Ishikawa (cell line): ENCODE data around the gene MRPL24.

Source experiments
- CEBPB ChIP-seq: IDR thresholded peaks from 2 replicates; pipeline ENCODE4 v1.6.1; 2012
- CREB1 ChIP-seq: IDR thresholded peaks from 2 replicates; pipeline ENCODE4 v1.6.1; 2012; ENCODE audit warnings: low read depth
- EGR1 ChIP-seq: IDR thresholded peaks from 2 replicates; pipeline ENCODE4 v1.6.1; 2012
- EP300 ChIP-seq: IDR thresholded peaks from 2 replicates; pipeline ENCODE4 v1.6.1; 2012; ENCODE audit warnings: borderline replicate concordance
- FOXM1 ChIP-seq: IDR thresholded peaks from 2 replicates; pipeline ENCODE4 v1.6.1; 2012; ENCODE audit warnings: low read depth, borderline replicate concordance
- MAX ChIP-seq: IDR thresholded peaks from 2 replicates; pipeline ENCODE4 v1.6.1; 2012
- NFIC ChIP-seq: IDR thresholded peaks from 2 replicates; pipeline ENCODE4 v1.6.1; 2012
- RAD21 ChIP-seq: IDR thresholded peaks from 2 replicates; pipeline ENCODE4 v1.6.1; 2012; ENCODE audit warnings: low read depth
- REST ChIP-seq: IDR thresholded peaks from 2 replicates; pipeline ENCODE4 v1.6.1; 2012; ENCODE audit warnings: low read depth, mild to moderate bottlenecking
- TAF1 ChIP-seq: IDR thresholded peaks from 2 replicates; pipeline ENCODE4 v1.6.1; 2012; ENCODE audit warnings: low read depth, mild to moderate bottlenecking
- TCF12 ChIP-seq: IDR thresholded peaks from 2 replicates; pipeline ENCODE4 v1.6.1; 2012; ENCODE audit warnings: low read depth
- TEAD4 ChIP-seq: IDR thresholded peaks from 2 replicates; pipeline ENCODE4 v1.6.1; 2012
- USF1 ChIP-seq: IDR thresholded peaks from 2 replicates; pipeline ENCODE4 v1.6.1; 2012
- YY1 ChIP-seq: IDR thresholded peaks from 2 replicates; pipeline ENCODE4 v1.6.1; 2012; ENCODE audit warnings: low read depth

GRCh38 chr1:156760092-156760795 is 19.4 kb upstream of the MRPL24 start:
- TF ChIP-seq EP300 (no peak), FOXM1 (no peak), CEBPB (no peak), USF1 (no peak), TAF1 (no peak), MAX (no peak), TCF12 (no peak), NFIC (no peak), EGR1 (no peak), REST (no peak), CREB1 (no peak), YY1 (no peak), RAD21 (no peak), TEAD4 (no peak)
